Fibroblast of peridontal ligament (primary cell): ENCODE measurements around the gene MYCL.
"Not testable (repeated sequence)": the region's sequence is repeated elsewhere in the genome, so short reads cannot be mapped to it uniquely, and the experiment has no call there.

Source experiments
- DNase-seq: peaks from one replicate; pipeline ENCODE4 v3.0.0-alpha.2; 2010; ENCODE audit errors: extremely low read depth

The MYCL gene

GRCh38 chr1:39919545-39919944 is 17.8 kb upstream of the MYCL start:
- peak; percentile 59 for DNase-seq

GRCh38 chr1:39917825-39918224 is 16.1 kb upstream of the MYCL start:
- no peak for DNase-seq

GRCh38 chr1:39915499-39916129 is 13.9 kb upstream of the MYCL start:
- no peak for DNase-seq

GRCh38 chr1:39913136-39913535 is 11.4 kb upstream of the MYCL start:
- not testable (repeated sequence) for DNase-seq

DNA sequence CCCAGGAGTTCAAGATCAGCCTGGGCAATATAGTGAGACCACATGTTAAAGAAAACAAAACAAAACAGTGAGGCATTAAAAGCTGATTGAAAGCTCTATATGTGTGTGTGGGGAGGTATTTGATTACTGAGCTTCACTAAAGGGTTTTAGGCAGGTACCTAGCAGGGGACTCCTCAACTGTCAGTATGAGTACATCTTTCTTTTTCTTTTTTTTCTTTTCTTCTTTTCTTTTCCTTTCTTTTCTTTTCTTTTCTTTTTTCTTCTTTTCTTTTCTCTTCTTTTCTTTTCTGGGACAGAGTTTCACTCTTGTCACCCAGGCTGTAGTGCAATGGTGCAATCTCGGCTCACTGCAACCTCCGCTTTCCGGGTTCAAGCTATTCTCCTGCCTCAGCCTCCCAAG is 8.5 kb upstream of the MYCL start:
- no peak for DNase-seq

- DNase-seq: no peak
Observed at GRCh38 chr1:39908534-39908933, 6.8 kb upstream of the MYCL start.

DNA sequence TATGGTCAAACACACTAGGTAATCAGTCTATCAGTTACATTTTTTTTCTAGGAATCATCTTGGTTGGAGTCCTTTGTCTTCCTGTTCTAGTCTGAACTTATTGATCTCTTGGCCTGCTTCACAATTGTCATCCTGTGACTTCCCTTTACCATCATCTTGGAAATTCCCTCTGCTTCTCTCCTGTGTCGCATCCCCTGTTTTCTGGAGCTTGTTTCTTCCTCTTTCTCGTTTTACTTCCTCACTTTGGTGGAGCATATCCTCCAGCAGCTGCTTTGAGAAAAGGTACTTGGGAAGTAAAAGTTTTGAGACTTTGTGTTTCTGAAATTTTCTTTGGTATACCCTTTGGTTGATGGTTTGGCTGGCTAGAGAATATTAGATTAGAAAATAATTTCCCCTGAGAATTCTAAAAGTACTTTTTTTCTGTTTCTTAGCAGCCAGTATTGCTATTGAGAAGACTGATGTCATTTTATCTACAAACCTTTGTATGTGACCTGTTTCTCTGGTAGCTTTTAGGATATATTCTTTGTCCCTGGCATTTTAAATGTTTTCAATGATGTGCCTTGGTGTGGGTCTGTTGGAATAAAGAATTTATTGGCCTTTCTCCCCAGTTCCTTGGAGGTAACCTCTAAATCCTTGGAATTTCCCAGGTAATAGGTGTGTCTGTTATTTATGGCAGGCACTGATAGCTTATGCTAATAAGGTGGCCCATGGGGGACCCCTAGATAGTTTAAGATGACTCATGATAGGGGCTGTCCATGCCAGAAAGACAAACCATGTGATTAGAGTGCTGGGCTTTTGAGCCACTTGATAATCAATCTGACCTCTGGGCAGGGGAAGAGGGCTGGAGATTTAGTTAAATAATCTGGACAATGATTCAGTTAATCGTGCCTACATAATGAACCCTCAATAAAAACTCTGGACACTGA is 6.1 kb upstream of the MYCL start:
- DNase-seq: no peak

DNA sequence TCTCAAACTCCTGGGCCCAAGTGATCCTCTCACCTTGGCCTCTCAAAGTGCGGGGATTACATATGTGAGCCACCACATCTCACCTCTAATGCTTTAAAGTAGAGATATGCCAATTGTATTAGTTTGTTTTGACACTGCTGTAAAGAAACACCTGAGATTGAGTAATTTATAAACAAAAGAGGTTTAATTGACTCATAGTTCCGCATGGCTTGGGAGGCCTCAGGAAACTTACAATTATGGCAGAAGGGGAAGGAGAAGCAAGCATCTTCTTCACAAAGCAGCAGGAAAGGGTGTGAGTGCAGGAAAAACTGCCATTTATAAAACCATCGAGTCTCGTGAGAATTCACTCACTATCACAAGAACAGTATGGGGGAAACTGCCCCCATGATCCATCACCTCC is 3.5 kb upstream of the MYCL start:
- DNase-seq: no peak

- DNase-seq: no peak
Observed at GRCh38 chr1:39902460-39902807, 717 bp upstream of the MYCL start.

- no peak for DNase-seq
Observed at GRCh38 chr1:39901464-39901713, 328 bp downstream of the MYCL start.

DNA sequence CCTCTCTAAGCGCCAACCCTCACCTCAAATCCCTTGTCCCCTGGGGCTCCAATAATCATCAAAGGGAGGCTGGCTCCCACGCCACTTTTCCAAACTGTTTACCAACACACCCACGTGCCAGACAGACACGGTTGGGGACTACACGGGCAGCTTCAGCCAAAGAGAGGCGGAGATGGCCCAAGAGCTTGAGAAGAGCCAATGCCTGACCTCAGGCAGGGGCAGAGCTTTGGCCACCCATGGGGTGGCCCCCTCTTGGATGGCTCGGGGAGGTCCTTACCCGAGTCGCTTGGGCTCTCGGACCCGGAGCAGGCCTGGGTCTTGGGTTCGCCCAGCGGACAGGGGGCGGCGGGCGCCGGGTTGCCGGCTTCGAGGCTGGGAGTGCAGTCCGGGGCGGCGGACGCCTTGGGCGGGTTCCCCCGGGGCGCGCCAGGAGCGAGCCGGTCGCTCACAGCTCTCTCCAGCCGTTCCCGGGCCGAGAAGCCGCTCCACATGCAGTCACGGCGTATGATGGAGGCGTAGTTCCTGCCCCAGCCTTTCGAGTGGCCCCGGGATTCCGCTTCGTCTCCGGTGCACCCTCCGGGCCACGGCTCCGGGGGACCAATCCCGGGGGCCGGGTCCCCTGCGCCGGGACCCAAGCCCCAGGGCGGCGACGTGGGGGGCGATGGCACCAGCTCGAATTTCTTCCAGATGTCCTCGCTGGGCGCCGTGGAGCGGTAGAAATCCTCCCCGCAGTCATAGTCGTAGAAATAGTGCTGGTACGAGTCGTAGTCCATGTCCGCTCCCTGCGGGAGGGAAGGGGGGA is 854 bp downstream of the MYCL start:
- DNase-seq: no peak

DNA sequence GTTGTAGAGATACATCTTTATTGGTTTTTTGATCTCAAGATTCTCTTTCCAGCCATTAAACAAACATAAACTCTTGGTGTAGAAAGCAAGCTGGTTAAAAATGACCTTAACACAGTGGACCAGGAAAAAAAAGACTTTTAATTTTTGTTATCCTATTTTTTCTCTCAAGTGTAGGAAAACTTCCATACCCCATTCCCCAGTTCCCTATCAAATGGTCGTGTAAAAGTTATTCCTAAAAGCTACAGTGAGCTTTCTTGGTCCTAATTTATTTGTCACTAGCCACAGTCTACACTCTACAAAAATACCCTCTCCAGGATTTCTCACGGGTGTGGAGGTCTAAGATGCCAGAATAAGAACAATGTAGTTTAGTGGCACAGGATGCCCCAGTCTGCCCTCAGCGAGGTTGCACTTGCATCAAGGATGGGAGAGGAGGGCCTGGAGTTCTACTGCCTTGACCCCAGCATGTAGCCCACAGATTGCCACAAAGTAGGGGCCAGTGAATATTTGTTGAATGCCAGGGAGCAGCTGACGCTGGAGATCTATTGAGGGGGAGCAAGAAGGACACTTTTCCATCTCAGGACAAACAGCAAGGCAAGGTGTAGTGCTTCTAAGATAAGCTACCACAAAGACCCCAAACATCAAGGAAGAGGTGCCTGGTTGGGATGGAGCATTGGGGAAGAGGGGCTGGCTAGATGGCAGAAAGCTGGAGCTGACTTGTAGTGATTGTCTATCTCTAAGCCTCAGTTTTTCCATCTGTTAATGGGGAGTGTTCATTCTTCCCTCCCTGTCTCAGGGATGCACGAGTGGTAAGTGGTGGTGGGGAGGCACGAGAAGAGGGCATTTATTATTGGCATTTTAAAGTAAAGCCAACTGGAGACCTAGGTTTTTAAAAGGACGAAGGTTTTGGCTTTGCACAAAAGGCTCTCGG is 1.8 kb downstream of the MYCL start:
- no peak for DNase-seq

- no peak for DNase-seq
Observed at GRCh38 chr1:39898648-39899603, 2.8 kb downstream of the MYCL start.

DNA sequence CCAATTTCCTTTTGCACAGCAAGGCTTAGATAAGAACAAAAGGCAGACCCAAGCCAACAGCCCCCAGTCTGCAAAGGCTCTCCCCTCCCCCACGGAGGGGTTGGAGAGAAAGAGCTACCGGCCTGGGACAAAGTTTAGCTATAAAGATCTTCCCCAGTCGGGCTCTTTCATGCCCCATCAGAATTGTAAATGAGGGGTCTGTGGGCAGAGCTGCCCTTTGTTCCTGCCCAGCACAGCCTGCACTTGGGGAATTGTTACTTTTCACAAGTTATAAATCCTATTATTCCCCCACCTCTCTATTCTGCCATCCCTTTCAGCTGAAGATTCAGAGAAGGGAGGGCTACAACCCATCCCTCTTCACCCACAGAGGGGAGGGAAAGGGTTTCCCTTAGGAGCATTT is 3.5 kb downstream of the MYCL start:
- DNase-seq: no peak

- DNase-seq: peak; percentile 33
Observed at GRCh38 chr1:39896909-39897685, 4.6 kb downstream of the MYCL start.

DNA sequence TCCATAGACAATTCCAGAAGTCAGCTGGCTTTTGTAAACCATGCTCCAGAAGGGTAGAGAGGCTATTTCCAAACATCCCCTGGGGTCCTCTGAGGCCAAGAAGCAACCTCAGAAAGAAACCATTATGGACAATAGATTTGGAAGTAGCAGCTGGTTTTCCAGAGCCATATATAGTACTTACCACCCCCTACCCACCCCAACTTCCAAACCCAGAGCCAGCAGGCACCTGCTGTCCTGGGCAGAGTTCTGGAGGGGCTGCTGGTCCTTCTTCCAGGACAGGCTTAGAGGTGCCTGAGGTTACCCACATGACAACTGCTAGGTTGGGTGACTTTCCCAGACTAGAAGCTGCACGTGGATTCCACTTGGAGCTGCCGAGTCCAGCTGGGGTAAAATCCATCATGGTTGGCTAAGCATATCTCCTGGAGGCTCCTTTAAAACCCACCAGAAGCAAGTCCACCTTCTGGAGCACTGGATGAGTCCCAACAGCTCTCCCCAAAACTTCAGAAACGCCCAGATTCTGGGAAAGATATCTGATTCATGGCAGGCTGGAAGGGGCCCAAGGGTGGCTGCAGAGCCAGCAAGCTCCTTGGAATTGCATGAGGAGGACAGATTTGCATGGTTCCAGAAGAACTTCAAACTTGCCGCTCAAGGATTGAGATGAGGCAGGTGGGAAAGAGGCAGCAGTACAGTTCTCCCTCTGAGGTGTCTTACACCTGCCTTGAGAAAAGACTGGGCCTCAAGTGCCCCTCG is 5.8 kb downstream of the MYCL start:
- DNase-seq: peak; percentile 23

DNA sequence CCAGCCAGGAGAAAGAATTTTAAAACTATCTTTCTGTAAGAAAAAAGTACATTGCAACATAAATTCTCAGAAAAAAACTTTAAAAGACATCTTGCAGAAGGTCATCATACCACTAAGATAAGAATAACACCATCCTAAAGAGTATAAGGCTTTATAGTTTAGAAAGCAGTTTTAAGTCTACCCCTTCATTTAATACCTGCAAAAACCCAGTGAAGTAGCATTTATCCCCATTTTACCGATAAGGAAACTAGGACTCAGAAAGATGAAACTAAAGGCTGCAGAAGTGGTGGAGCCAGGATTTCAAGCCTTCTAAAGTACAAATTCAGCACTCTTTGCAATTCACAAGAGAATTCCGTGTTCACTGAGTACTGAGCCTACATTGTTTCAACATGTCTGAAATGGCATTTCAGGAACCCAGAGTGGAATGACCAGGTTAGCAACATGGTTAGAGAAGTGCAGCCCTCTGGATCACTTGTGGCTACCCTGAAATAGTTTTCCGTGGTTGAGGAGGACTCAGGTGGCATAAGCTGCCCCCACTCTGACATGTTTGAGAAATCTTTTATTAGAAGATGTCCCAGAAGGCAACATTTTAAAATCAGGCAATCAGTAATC is 6.7 kb downstream of the MYCL start:
- no peak for DNase-seq
